ENCODE measurements around the gene PNMA6F. TPM values are rescaled to one million over a fixed set of nuclear protein-coding genes. Genes with fewer than 3 reads are reported as not detected.

The PNMA6F gene
- total and polyA plus RNA-seq, 4 donors: not detected

DNA sequence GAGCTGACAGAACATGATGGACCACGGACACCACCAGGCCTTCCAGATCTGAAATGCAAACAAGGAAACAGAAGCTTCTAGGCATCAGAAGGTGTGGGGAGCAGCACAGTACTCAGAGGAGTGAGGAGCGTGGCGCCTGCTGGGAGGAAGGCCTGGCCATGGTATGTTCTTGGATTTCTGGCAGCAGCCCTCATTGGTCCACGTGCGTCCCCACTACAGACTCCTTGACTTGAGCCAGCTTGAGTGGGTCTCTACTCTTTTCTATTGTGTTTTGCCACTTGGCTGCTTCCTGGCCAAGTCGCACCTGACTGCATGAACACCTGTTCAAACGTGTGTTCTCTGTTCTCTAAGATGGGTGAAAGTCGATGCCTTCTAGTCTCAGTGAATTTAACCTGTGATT lies 30.4 kb upstream of the PNMA6F start:
- H3K4me1 ChIP-seq (ENCODE audit: control insufficient read depth in 5 of 5, insufficient read depth in 5 of 5, low read length in 5 of 5): no peaks in the 10 kb centered on the region
- H3K36me3 ChIP-seq (ENCODE audit: control insufficient read depth in 4 of 4, insufficient read depth in 4 of 4, low read length in 4 of 4): peaks cover 2 to 12% (median 7%) of the 10 kb centered on the region in 4 donors
- H3K27me3 ChIP-seq (ENCODE audit: control insufficient read depth in 3 of 3, insufficient read depth in 3 of 3, low read length in 2 of 3): no peaks in the 10 kb centered on the region
- peaks cover 0 to 20% (median 0%) of the 10 kb centered on the region in 4 donors for H3K9me3 ChIP-seq (ENCODE audit: control insufficient read depth in 4 of 4, insufficient read depth in 3 of 4, low read length in 3 of 4)
- TF ChIP-seq, protein P1, sequence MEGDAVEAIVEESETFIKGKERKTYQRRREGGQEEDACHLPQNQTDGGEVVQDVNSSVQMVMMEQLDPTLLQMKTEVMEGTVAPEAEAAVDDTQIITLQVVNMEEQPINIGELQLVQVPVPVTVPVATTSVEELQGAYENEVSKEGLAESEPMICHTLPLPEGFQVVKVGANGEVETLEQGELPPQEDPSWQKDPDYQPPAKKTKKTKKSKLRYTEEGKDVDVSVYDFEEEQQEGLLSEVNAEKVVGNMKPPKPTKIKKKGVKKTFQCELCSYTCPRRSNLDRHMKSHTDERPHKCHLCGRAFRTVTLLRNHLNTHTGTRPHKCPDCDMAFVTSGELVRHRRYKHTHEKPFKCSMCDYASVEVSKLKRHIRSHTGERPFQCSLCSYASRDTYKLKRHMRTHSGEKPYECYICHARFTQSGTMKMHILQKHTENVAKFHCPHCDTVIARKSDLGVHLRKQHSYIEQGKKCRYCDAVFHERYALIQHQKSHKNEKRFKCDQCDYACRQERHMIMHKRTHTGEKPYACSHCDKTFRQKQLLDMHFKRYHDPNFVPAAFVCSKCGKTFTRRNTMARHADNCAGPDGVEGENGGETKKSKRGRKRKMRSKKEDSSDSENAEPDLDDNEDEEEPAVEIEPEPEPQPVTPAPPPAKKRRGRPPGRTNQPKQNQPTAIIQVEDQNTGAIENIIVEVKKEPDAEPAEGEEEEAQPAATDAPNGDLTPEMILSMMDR (IDR thresholded peaks at IDR 0.05; ENCODE audit: control extremely low read depth, extremely low read depth): no peak
- no peak overlapping the region for H3K4me3 ChIP-seq
- WGBS, 2 donors: 80 to 96% methylated on average over 8 of the region's 8 CpGs
- DNase-seq (no peak), ATAC-seq (ENCODE audit: insufficient read depth, low FRiP score) (no peak)
- H3K27ac ChIP-seq (ENCODE audit: low read depth in 1 of 2, low read length in 1 of 2): no peak overlapping the region
- H3K9ac ChIP-seq (ENCODE audit: insufficient read depth in 1 of 2, low read length in 2 of 2): no peak overlapping the region

DNA sequence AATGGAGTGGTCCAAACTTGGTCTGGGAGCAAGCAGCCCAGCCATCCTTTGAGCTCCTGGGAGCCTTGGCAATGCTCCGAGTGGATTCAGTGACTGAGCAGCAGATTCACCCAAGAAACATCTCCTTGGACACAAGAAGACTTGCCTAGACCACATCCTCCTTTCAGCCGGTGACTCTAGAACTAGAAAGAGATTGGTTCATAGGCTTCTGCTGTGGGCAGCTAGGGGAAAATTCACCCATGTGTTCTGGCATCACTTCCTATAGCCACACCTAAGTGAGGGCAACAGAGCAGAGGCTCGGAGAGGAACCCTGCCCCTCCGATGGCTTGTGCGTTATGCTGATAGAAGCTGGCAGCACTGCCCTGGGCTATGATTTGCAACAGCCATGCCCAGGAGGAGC lies 28.4 kb upstream of the PNMA6F start:
- Histone ChIP-seq H3K4me1 (ENCODE audit: control insufficient read depth in 5 of 5, insufficient read depth in 5 of 5, low read length in 5 of 5) (no peaks in the 10 kb centered on the region), H3K27ac (ENCODE audit: low read depth in 1 of 2, low read length in 1 of 2) (no peak overlapping the region), H3K36me3 (ENCODE audit: control insufficient read depth in 4 of 4, insufficient read depth in 4 of 4, low read length in 4 of 4) (peaks cover 4 to 14% (median 9%) of the 10 kb centered on the region in 4 donors), H3K27me3 (ENCODE audit: control insufficient read depth in 3 of 3, insufficient read depth in 3 of 3, low read length in 2 of 3) (no peaks in the 10 kb centered on the region), H3K9me3 (ENCODE audit: control insufficient read depth in 4 of 4, insufficient read depth in 3 of 4, low read length in 3 of 4) (peaks cover 0 to 15% (median 0%) of the 10 kb centered on the region in 4 donors), H3K9ac (ENCODE audit: insufficient read depth in 1 of 2, low read length in 2 of 2) (no peak overlapping the region), H3K4me3 (no peak overlapping the region)
- 90% methylated on average over 5 of the region's 5 CpGs for WGBS, 2 donors
- TF ChIP-seq, protein P1 (IDR thresholded peaks at IDR 0.05; ENCODE audit: control extremely low read depth, extremely low read depth): no peak
- DNase-seq (no peak), ATAC-seq (ENCODE audit: insufficient read depth, low FRiP score) (no peak)

DNA sequence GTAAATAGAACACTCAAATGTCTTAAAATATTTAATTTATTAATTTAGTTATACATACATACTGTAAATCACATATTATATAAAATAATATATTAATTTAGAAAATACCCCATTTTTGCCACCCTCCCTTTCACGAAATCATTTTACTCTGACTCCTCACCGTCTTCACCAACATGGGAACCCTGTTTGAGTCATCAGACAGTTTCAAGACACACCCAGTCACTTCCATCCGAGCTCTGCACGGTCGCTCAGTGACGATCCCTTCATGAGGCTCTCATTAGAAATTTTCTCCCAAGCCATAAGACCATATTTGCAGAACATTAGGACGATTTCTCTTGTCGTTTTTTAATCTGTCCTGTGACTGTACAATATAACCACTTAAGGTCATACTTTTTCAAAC lies 26.9 kb upstream of the PNMA6F start:
- no peak for ATAC-seq (ENCODE audit: insufficient read depth, low FRiP score)
- no peak overlapping the region for H3K4me3 ChIP-seq
- H3K9me3 ChIP-seq (ENCODE audit: control insufficient read depth in 4 of 4, insufficient read depth in 3 of 4, low read length in 3 of 4): peaks cover 0 to 15% (median 0%) of the 10 kb centered on the region in 4 donors
- H3K4me1 ChIP-seq (ENCODE audit: control insufficient read depth in 5 of 5, insufficient read depth in 5 of 5, low read length in 5 of 5): no peaks in the 10 kb centered on the region
- TF ChIP-seq, protein P1 (IDR thresholded peaks at IDR 0.05; ENCODE audit: control extremely low read depth, extremely low read depth): no peak
- DNase-seq: no peak
- H3K27me3 ChIP-seq (ENCODE audit: control insufficient read depth in 3 of 3, insufficient read depth in 3 of 3, low read length in 2 of 3): no peaks in the 10 kb centered on the region
- H3K27ac ChIP-seq (ENCODE audit: low read depth in 1 of 2, low read length in 1 of 2): no peak overlapping the region
- peaks cover 5 to 14% (median 10%) of the 10 kb centered on the region in 4 donors for H3K36me3 ChIP-seq (ENCODE audit: control insufficient read depth in 4 of 4, insufficient read depth in 4 of 4, low read length in 4 of 4)
- 89 to 96% methylated on average over 8 of the region's 8 CpGs for WGBS, 2 donors
- H3K9ac ChIP-seq (ENCODE audit: insufficient read depth in 1 of 2, low read length in 2 of 2): no peak overlapping the region

DNA sequence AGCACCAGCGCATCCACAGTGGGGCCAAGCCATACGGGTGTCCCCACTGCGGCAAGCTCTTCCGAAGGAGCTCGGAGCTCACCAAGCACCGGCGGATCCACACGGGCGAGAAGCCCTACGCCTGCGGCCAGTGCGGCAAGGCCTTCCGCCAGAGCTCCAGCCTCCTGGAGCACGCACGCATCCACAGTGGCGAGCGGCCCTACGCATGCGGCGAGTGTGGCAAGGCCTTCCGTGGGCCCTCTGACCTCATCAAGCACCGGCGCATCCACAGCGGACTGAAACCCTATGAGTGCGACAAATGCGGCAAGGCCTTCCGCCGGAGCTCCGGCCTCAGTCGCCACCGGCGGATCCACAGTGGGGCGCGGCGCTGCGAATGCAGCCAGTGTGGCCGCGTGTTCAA lies 26.0 kb upstream of the PNMA6F start:
- no peak overlapping the region for H3K27ac ChIP-seq (ENCODE audit: low read depth in 1 of 2, low read length in 1 of 2)
- TF ChIP-seq, protein P1 (IDR thresholded peaks at IDR 0.05; ENCODE audit: control extremely low read depth, extremely low read depth): no peak
- DNase-seq: no peak

More for the DNA sequence above, 26.0 kb upstream of the PNMA6F start:
- 95 to 98% methylated on average over 34 to 38 of the region's 38 CpGs for WGBS, 2 donors
- Histone ChIP-seq H3K36me3 (ENCODE audit: control insufficient read depth in 4 of 4, insufficient read depth in 4 of 4, low read length in 4 of 4) (peaks cover 5 to 14% (median 10%) of the 10 kb centered on the region in 4 donors), H3K4me1 (ENCODE audit: control insufficient read depth in 5 of 5, insufficient read depth in 5 of 5, low read length in 5 of 5) (no peaks in the 10 kb centered on the region), H3K9me3 (ENCODE audit: control insufficient read depth in 4 of 4, insufficient read depth in 3 of 4, low read length in 3 of 4) (peaks cover 0 to 15% (median 0%) of the 10 kb centered on the region in 4 donors), H3K9ac (ENCODE audit: insufficient read depth in 1 of 2, low read length in 2 of 2) (no peak overlapping the region), H3K4me3 (no peak overlapping the region), H3K27me3 (ENCODE audit: control insufficient read depth in 3 of 3, insufficient read depth in 3 of 3, low read length in 2 of 3) (no peaks in the 10 kb centered on the region)
- ATAC-seq (ENCODE audit: insufficient read depth, low FRiP score): no peak

All from lung (tissue), 12 donors.